Hair follicular keratinocyte (primary cell): ENCODE results near the gene BMAL1. TPM values are rescaled to one million over a fixed set of nuclear protein-coding genes. Genes with fewer than 3 reads are reported as not detected.

Experiments used
- total RNA-seq: library from RNA; depleted of rRNA; stranded (reverse); fragments of >200 nt; gene quantifications from 2 replicates; pipeline ENCODE4 v1.2.3, GENCODE V29; 2015

BMAL1 gene
- total RNA-seq, result 23.0 and 25.0 TPM in 2 replicates

DNA sequence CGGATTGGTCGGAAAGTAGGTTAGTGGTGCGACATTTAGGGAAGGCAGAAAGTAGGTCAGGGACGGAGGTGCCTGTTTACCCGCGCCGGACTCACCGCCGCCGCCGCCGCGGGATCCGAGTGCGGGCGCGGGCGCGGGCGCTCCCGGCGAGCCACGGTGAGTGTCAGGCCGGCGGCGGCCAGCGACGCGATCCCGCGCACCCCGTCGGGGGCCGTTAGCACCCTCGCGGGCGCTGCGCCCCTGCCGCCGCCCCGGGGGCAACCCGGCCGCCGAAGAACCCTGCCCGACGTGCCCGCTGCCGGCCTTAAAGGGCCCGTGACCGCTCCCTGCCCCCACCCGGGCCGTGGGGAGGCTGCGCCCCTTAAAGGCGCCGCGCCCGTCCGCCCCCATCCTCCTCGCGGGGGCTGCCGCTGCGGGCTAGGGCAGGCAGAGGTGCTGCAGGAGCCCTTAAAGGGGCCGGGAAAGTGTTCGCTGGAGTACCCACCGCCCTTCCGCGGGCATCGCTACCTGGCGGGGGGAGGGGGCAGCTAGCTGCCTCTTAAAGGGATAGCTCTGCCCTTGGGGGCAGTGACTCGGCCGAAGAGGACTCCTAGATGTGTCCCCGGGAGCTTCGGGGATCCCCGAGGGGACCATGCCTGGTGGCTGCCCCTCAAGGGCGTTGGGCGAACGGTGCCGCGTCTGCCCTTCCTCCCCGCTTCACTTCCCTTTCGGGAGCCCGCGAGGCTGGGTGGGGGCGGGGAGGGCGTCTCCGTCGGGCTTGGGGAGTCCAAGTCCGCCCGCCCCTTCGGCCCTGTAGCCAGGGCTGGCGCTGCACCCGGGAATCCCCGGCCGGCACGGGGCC is at the start of gene BMAL1:
BMAL1 (plus strand) TSS at position 23 of the 841 bp plus-strand sequence. CDS start 76,519 bp downstream, outside the sequence.

Other genes with a start within 250 kb of the BMAL1 start
- gene BTBD10, start 185.4 kb downstream of the BMAL1 start, total RNA-seq, result 49.7 and 52.0 TPM in 2 replicates
- not detected in 2 replicates for gene PTH, start 218.2 kb downstream of the BMAL1 start, total RNA-seq